Measurements from ENCODE around the gene ANXA10.

GRCh38 chr4:168124008-168124641 lies 31.8 kb downstream of the ANXA10 start:
- TF ChIP-seq EZH2 (IDR thresholded peaks at IDR 0.05; ENCODE audit: borderline replicate concordance) (no peak), CTCF (IDR thresholded peaks at IDR 0.05; ENCODE audit: poor library complexity) (no peak), EZH2phosphoT487 (IDR thresholded peaks at IDR 0.05; ENCODE audit: low read depth, severe bottlenecking, unreplicated experiment) (no peak)
